Peyer's patch (tissue), 4 donors: ENCODE measurements around the gene BNIP3. TPM values are rescaled to one million over a fixed set of nuclear protein-coding genes. Genes with fewer than 3 reads are reported as not detected.
A peak's percentile ranks its signal among the peaks of the same experiment; 100 is the strongest.
"Not testable (repeated sequence)": the region's sequence is repeated elsewhere in the genome, so short reads cannot be mapped to it uniquely, and the experiment has no call there.

Experiments
- DNase-seq, 3 donors: peaks; one replicate each; pipeline ENCODE4 v3.0.0-alpha.2; 2017 to 2019
- H3K27ac ChIP-seq, 4 donors: fragments of 200-600 bp; sonication (generic); one replicate each; pipeline ENCODE4 v1.5.1; 2016 to 2019
- H3K27me3 ChIP-seq, 2 donors: fragments of 200-600 bp; sonication (generic); one replicate each; pipeline ENCODE4 v1.5.1; 2019
- H3K36me3 ChIP-seq, 3 donors: fragments of 200-600 bp; sonication (generic); one replicate each; pipeline ENCODE4 v1.5.1; 2016 to 2019
- H3K4me1 ChIP-seq, 4 donors: fragments of 200-600 bp; sonication (generic); one replicate each; pipeline ENCODE4 v1.5.1; 2016 to 2019
- H3K4me3 ChIP-seq, 4 donors: fragments of 200-600 bp; sonication (generic); 1 replicate in 3 of 4; 2 replicates in 1 of 4; pipeline ENCODE4 v1.5.1; 2016 to 2019; ENCODE audit warnings: mild to moderate bottlenecking in 1 of 4
- H3K9me3 ChIP-seq, 4 donors: fragments of 200-600 bp; sonication (generic); one replicate each; pipeline ENCODE4 v1.5.1; 2016 to 2019; ENCODE audit warnings: mild to moderate bottlenecking in 1 of 4
- POLR2A ChIP-seq, 2 donors: fragments of 450-650 bp; IDR thresholded peaks; one replicate each; pipeline ENCODE4 v1.5.1; 2017; ENCODE audit warnings: antibody characterized with exemption in 2 of 2, mild to moderate bottlenecking in 2 of 2, moderate library complexity in 2 of 2
- total RNA-seq, 4 donors: library from RNA; depleted of rRNA; stranded (reverse); fragments of >200 nt; gene quantifications; one replicate each; pipeline ENCODE4 v1.1.0, GENCODE V29; 2016
- TF ChIP-seq, protein P1 (sequence below), 6 experiments: fragments of 450-650 bp in 4 of 6; fragments of 200-600 bp in 2 of 6; sonication (generic) in 1 of 6; IDR thresholded peaks; one replicate each; pipeline ENCODE4 v1.5.1; 2017 to 2019; ENCODE audit warnings: antibody characterized with exemption in 6 of 6, mild to moderate bottlenecking in 3 of 6, moderate library complexity in 1 of 6

The BNIP3 gene
- total RNA-seq, 4 donors from 2014 or later: 26.7 to 58.7 (median 41.1) TPM

DNA sequence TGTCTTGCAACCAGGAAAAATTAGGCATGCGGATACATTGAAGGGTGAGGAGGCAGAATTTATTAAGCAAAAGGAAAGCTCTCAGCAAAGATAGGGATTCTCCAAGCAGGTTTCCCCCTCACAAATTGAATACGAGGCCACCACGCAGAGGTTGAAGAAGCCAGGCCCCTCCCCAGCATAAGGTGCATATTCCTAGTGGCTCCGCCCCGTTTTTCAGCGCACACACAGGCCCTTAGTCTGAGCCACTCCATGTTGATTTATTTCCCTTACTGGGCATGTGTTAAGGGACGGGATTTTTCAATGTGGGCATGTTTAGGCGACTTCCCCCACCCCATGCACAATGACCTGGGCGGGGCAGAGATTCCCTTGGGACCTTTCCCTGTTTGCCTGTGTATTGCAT is 56.0 kb downstream of the BNIP3 start:
- no peak overlapping the region for H3K4me3 ChIP-seq
- H3K27me3 ChIP-seq: no peaks in the 10 kb centered on the region
- no peaks in the 10 kb centered on the region for H3K9me3 ChIP-seq
- peaks cover 0 to 18% (median 0%) of the 10 kb centered on the region in 4 donors for H3K4me1 ChIP-seq
- DNase-seq: no peak
- H3K27ac ChIP-seq: no peak overlapping the region
- TF ChIP-seq POLR2A (IDR thresholded peaks at IDR 0.05): no peak
- TF ChIP-seq, protein P1, sequence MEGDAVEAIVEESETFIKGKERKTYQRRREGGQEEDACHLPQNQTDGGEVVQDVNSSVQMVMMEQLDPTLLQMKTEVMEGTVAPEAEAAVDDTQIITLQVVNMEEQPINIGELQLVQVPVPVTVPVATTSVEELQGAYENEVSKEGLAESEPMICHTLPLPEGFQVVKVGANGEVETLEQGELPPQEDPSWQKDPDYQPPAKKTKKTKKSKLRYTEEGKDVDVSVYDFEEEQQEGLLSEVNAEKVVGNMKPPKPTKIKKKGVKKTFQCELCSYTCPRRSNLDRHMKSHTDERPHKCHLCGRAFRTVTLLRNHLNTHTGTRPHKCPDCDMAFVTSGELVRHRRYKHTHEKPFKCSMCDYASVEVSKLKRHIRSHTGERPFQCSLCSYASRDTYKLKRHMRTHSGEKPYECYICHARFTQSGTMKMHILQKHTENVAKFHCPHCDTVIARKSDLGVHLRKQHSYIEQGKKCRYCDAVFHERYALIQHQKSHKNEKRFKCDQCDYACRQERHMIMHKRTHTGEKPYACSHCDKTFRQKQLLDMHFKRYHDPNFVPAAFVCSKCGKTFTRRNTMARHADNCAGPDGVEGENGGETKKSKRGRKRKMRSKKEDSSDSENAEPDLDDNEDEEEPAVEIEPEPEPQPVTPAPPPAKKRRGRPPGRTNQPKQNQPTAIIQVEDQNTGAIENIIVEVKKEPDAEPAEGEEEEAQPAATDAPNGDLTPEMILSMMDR (IDR thresholded peaks at IDR 0.05): no peak
- H3K36me3 ChIP-seq: no peaks in the 10 kb centered on the region

DNA sequence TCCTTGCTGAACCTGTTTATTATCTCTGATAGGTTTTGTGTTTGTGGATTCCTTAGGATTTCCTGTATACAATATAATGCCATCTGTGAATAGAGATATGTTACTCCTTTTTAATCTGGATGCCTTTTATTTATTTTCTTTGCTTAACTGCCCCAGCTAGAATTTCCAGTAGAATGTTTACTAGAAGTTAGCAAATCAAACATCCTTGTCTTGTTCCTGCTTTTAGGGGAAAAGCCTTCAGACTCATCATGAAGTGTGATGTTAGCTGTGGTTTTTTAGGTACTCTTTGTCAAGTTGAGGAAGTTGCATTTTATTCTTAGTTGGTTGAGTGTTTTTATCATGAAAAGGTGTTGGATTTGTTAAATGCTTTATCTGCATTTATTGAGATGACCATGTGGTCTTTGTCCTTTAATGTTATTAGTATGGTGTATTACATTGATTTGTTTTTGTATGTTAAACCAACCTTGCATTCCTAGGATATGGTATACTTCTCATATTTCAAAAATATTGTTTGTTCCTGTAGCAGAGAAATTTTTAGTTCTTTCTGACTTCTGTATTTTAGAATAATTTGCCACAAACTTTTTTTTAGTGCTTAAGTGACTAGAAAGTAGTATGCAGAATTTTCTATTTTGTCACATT is 56.6 kb downstream of the BNIP3 start:
- no peaks in the 10 kb centered on the region for H3K27me3 ChIP-seq
- no peaks in the 10 kb centered on the region for H3K9me3 ChIP-seq
- H3K4me1 ChIP-seq: peaks cover 0 to 18% (median 0%) of the 10 kb centered on the region in 4 donors
- no peaks in the 10 kb centered on the region for H3K36me3 ChIP-seq
- H3K27ac ChIP-seq: no peak overlapping the region
- TF ChIP-seq, protein P1 (IDR thresholded peaks at IDR 0.05): no peak
- TF ChIP-seq POLR2A (IDR thresholded peaks at IDR 0.05): no peak
- no peak for DNase-seq
- no peak overlapping the region for H3K4me3 ChIP-seq

DNA sequence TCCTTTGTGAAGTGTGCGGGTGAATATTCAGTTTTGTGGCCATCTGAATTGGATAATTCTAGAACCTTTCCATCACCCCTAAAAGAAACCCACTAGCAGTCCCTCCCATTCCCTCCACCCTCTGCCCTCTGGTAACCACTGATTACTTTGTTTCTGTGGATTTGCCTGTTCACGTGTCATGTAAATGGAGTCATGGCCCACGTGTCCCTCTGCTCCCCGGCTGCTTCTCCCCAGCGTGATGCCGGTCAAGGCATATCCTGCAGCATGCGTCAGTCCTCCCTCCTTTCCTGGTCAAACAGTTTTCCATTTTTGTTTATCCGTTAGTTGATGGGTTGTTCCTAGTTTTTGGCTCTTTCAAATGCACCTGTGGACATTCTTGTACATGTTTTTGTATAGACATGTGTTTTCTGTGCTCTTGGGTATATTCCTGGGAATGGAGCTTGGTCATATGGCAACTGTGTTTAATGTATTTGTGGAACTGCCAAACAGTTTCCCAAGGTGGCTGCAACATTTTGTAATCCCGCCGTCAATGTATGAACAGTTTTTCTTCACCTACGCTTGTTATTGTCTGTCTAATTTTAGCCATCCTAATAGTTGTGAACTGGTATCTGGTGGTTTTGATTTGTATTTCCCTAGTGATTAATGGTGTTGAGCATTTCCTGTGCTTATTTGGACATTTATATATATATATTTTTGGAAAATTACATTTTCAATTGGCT is 58.5 kb downstream of the BNIP3 start:
- DNase-seq: peak in 1 of 3 donors; percentile 2
- TF ChIP-seq POLR2A (IDR thresholded peaks at IDR 0.05): no peak
- TF ChIP-seq, protein P1 (IDR thresholded peaks at IDR 0.05): no peak

DNA sequence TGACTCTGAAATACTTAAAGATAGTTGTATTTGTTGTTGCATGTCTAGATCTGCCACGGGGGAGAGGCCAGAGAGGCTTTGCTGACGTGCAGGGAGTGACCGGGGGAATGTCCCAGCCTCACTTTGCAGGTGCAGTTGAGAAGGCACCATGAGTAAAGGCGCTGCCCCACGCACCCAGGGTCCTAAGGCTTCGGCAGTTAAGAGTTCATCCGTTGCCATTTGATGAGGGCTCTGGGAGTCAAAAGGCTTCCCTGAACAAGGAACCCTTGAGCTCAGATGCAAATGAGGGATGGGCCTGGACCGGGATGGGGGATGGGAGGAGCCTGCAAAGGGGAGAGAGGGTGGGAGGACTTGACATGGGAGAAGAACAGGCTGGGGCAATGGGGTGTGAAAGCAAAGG is 60.5 kb downstream of the BNIP3 start:
- Histone ChIP-seq H3K36me3 (no peaks in the 10 kb centered on the region), H3K9me3 (no peaks in the 10 kb centered on the region), H3K27ac (no peak overlapping the region), H3K4me1 (no peaks in the 10 kb centered on the region), H3K4me3 (no peak overlapping the region), H3K27me3 (no peaks in the 10 kb centered on the region)
- peak in 1 of 3 donors; percentile 33 for DNase-seq
- TF ChIP-seq POLR2A (IDR thresholded peaks at IDR 0.05): no peak

More for the DNA sequence above, 58.5 kb downstream of the BNIP3 start:
- no peaks in the 10 kb centered on the region for H3K36me3 ChIP-seq
- H3K9me3 ChIP-seq: no peaks in the 10 kb centered on the region
- H3K27ac ChIP-seq: no peak overlapping the region
- H3K4me1 ChIP-seq: peaks cover 0 to 8% (median 0%) of the 10 kb centered on the region in 4 donors
- no peaks in the 10 kb centered on the region for H3K27me3 ChIP-seq
- no peak overlapping the region for H3K4me3 ChIP-seq

DNA sequence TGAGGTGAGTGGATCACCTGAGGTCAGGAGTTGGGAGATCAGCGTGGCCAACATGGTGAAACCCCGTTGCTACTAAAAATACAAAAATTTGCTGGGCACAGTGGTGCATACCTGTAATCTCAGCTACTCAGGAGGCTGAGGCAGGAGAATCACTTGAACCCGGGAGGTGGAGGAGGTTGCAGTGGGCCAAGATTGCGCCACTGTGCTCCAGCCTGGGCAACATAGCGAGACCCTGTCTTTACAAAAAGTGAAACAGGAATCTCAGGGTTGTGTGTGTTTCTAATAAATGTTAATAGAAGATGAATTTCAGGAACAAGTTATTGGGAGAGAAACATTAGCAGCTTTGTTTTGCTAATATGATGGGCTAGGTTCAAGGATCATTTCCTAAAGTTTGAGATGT is 61.0 kb downstream of the BNIP3 start:
- H3K4me1 ChIP-seq: no peaks in the 10 kb centered on the region
- H3K27ac ChIP-seq: no peak overlapping the region
- no peak for TF ChIP-seq POLR2A (IDR thresholded peaks at IDR 0.05)
- TF ChIP-seq, protein P1 (IDR thresholded peaks at IDR 0.05): no peak
- peak in 1 of 3 donors; percentile 15 for DNase-seq
- H3K36me3 ChIP-seq: no peaks in the 10 kb centered on the region
- H3K9me3 ChIP-seq: no peaks in the 10 kb centered on the region
- no peak overlapping the region for H3K4me3 ChIP-seq
- no peaks in the 10 kb centered on the region for H3K27me3 ChIP-seq

DNA sequence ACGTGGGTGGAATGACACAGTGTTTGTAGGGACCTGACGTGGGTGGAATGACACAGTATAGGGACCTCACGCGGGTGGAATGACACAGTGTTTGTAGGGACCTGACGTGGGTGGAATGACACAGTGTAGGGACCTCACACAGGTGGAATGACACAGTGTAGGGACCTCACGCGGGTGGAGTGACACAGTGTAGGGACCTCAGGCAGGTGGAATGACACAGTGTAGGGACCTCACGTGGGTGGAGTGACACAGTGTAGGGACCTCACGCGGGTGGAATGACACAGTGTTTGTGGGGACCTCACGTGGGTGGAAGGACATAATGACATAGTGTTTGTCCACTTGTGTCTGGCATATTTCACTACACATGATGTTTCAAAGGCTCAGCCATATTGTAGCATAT is 61.6 kb downstream of the BNIP3 start:
- Histone ChIP-seq H3K4me1 (no peaks in the 10 kb centered on the region), H3K27me3 (no peaks in the 10 kb centered on the region), H3K27ac (no peak overlapping the region), H3K9me3 (no peaks in the 10 kb centered on the region), H3K36me3 (no peaks in the 10 kb centered on the region), H3K4me3 (no peak overlapping the region)
- TF ChIP-seq, protein P1 (IDR thresholded peaks at IDR 0.05): no peak
- TF ChIP-seq POLR2A (IDR thresholded peaks at IDR 0.05): no peak
- peak in 1 of 3 donors; percentile 3 for DNase-seq

DNA sequence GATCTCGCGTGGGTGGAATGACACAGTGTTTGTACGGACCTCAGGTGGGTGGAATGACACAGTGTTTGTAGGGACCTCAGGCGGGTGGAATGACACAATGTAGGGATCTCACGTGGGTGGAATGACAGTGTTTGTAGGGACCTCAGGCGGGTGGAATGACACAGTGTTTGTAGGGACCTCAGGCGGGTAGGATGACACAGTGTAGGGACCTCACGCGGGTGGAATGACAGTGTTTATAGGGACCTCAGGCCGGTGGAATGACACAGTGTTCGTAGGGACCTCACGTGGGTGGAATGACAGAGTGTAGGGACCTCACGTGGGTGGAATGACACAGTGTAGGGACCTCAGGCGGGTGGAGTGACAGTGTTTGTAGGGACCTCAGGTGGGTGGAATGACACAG is 62.3 kb downstream of the BNIP3 start:
- H3K27me3 ChIP-seq, H3K27ac ChIP-seq, H3K9me3 ChIP-seq, H3K36me3 ChIP-seq, H3K4me3 ChIP-seq, H3K4me1 ChIP-seq: not testable (repeated sequence)
- DNase-seq: peak in 1 of 3 donors; percentile 15
